ENCODE measurements around the gene KAT5. TPM values are rescaled to one million over a fixed set of nuclear protein-coding genes. Genes with fewer than 3 reads are reported as not detected.
"Not testable (repeated sequence)": the region's sequence is repeated elsewhere in the genome, so short reads cannot be mapped to it uniquely, and the experiment has no call there.

Gene KAT5
- total RNA-seq, 1 experiment from 2014 or later = 37.6 TPM

GRCh38 chr11:65726660-65727059, 14.6 kb downstream of the KAT5 start:
- ChIA-PET CTCF (interaction anchor here (0.6 to 1.9 kb wide), 3 partner anchors 18 to 92 kb away, joined by 3 to 7 read pairs (median 4); no protein-coding TSS in a partner anchor), POLR2A (interaction anchor here (1.5 kb wide), 1 partner anchor 15 kb away, joined by 4 read pairs; no protein-coding TSS in a partner anchor)
- intact Hi-C loops (cut with micrococcal nuclease) = no loop called here
- peaks cover 6% of the 10 kb centered on the region for H3K36me3 Mint-ChIP-seq (ENCODE audit: insufficient read depth, unreplicated experiment)
- no peaks in the 10 kb centered on the region for H3K27me3 Mint-ChIP-seq (ENCODE audit: insufficient read depth, unreplicated experiment)
- TF ChIP-seq CTCF (IDR thresholded peaks at IDR 0.05; ENCODE audit: unreplicated experiment) = no peak
- no peak overlapping the region for H3K4me3 Mint-ChIP-seq (ENCODE audit: unreplicated experiment)
- no TSS peak for BruUV-seq (replicated peaks)
- H3K9me3 Mint-ChIP-seq (ENCODE audit: unreplicated experiment) = peaks cover 1% of the 10 kb centered on the region
- no peaks in the 10 kb centered on the region for H3K4me1 Mint-ChIP-seq (ENCODE audit: insufficient read depth, unreplicated experiment)
- DNase-seq (ENCODE audit: unreplicated experiment) = no peak
- H3K27ac Mint-ChIP-seq (ENCODE audit: low read depth, unreplicated experiment) = no peak overlapping the region

- intact Hi-C loops (cut with micrococcal nuclease) = no loop called here
- Mint-ChIP-seq H3K27ac (ENCODE audit: low read depth, unreplicated experiment) (no peak overlapping the region), H3K4me3 (ENCODE audit: unreplicated experiment) (no peak overlapping the region), H3K36me3 (ENCODE audit: insufficient read depth, unreplicated experiment) (peaks cover 5% of the 10 kb centered on the region), H3K27me3 (ENCODE audit: insufficient read depth, unreplicated experiment) (no peaks in the 10 kb centered on the region), H3K4me1 (ENCODE audit: insufficient read depth, unreplicated experiment) (no peaks in the 10 kb centered on the region), H3K9me3 (ENCODE audit: unreplicated experiment) (peaks cover 6% of the 10 kb centered on the region)
- ChIA-PET CTCF (interaction anchor here (0.6 to 1.9 kb wide), 7 partner anchors 17 to 266 kb away, joined by 3 to 7 read pairs (median 3); no protein-coding TSS in a partner anchor), POLR2A (interaction anchor here (1.5 kb wide), 1 partner anchor 16 kb away, joined by 4 read pairs; no protein-coding TSS in a partner anchor)
- TF ChIP-seq CTCF (IDR thresholded peaks at IDR 0.05; ENCODE audit: unreplicated experiment) = no peak
- no peak for DNase-seq (ENCODE audit: unreplicated experiment)
- BruUV-seq (replicated peaks) = no TSS peak
Measured at GRCh38 chr11:65727865-65728264, 15.8 kb downstream of the KAT5 start.

GRCh38 chr11:65730461-65730860, 18.4 kb downstream of the KAT5 start:
- no peak for DNase-seq (ENCODE audit: unreplicated experiment)
- no peak for TF ChIP-seq CTCF (IDR thresholded peaks at IDR 0.05; ENCODE audit: unreplicated experiment)
- ChIA-PET CTCF (interaction anchor here (0.6 kb wide), 1 partner anchor 21 kb away, joined by 3 read pairs; no protein-coding TSS in a partner anchor), POLR2A (no interaction called here)
- Mint-ChIP-seq H3K4me1 (ENCODE audit: insufficient read depth, unreplicated experiment) (no peaks in the 10 kb centered on the region), H3K9me3 (ENCODE audit: unreplicated experiment) (peaks cover 6% of the 10 kb centered on the region), H3K27me3 (ENCODE audit: insufficient read depth, unreplicated experiment) (no peaks in the 10 kb centered on the region), H3K4me3 (ENCODE audit: unreplicated experiment) (no peak overlapping the region), H3K36me3 (ENCODE audit: insufficient read depth, unreplicated experiment) (no peaks in the 10 kb centered on the region), H3K27ac (ENCODE audit: low read depth, unreplicated experiment) (no peak overlapping the region)
- BruUV-seq (replicated peaks) = no TSS peak
- intact Hi-C loops (cut with micrococcal nuclease) = no loop called here

GRCh38 chr11:65735111-65735510, 23.1 kb downstream of the KAT5 start:
- Mint-ChIP-seq H3K9me3 (ENCODE audit: unreplicated experiment) (peaks cover 17% of the 10 kb centered on the region), H3K27me3 (ENCODE audit: insufficient read depth, unreplicated experiment) (peaks cover 14% of the 10 kb centered on the region)
- intact Hi-C loops (cut with micrococcal nuclease); BruUV-seq (replicated peaks); H3K4me3 Mint-ChIP-seq (ENCODE audit: unreplicated experiment); H3K36me3 Mint-ChIP-seq (ENCODE audit: insufficient read depth, unreplicated experiment); H3K4me1 Mint-ChIP-seq (ENCODE audit: insufficient read depth, unreplicated experiment); H3K27ac Mint-ChIP-seq (ENCODE audit: low read depth, unreplicated experiment); DNase-seq (ENCODE audit: unreplicated experiment): not testable (repeated sequence)
- CTCF ChIA-PET = interaction anchor here (0.5 to 1.1 kb wide), 5 partner anchors 10 to 94 kb away, joined by 3 to 7 read pairs (median 5); partner anchors contain the start of gene KAT5
- POLR2A ChIA-PET = interaction anchor here (1.0 to 1.1 kb wide), 2 partner anchors 15 to 92 kb away, joined by 3 to 4 read pairs; no protein-coding TSS in a partner anchor

Measured in MCF 10A (cell line).